ENCODE measurements around the gene WDR5.

WDR5 gene

GRCh38 chr9:134159566-134160245 is 23.8 kb downstream of the WDR5 start:
- no peak for DNase-seq (ENCODE audit: low read depth)

- DNase-seq (ENCODE audit: low read depth) = no peak
Observed at GRCh38 chr9:134161647-134162046, 25.8 kb downstream of the WDR5 start.

GRCh38 chr9:134162212-134162775 is 26.4 kb downstream of the WDR5 start:
- DNase-seq (ENCODE audit: low read depth) = no peak

GRCh38 chr9:134162926-134163370 is 27.1 kb downstream of the WDR5 start:
- no peak for DNase-seq (ENCODE audit: low read depth)

- no peak for DNase-seq (ENCODE audit: low read depth)
Observed at GRCh38 chr9:134163371-134164196, 27.7 kb downstream of the WDR5 start.

GRCh38 chr9:134164879-134165278 is 29.0 kb downstream of the WDR5 start:
- DNase-seq (ENCODE audit: low read depth) = no peak

GRCh38 chr9:134165357-134166315 is 29.8 kb downstream of the WDR5 start:
- no peak for DNase-seq (ENCODE audit: low read depth)

GRCh38 chr9:134166374-134166773 is 30.5 kb downstream of the WDR5 start:
- DNase-seq (ENCODE audit: low read depth) = no peak

- no peak for DNase-seq (ENCODE audit: low read depth)
Observed at GRCh38 chr9:134167530-134167931, 31.6 kb downstream of the WDR5 start.

- no peak for DNase-seq (ENCODE audit: low read depth)
Observed at GRCh38 chr9:134168757-134169550, 33.1 kb downstream of the WDR5 start.

GRCh38 chr9:134169724-134170401 is 34.0 kb downstream of the WDR5 start:
- DNase-seq (ENCODE audit: low read depth) = no peak

GRCh38 chr9:134170532-134171315 is 34.8 kb downstream of the WDR5 start:
- DNase-seq (ENCODE audit: low read depth) = no peak

GRCh38 chr9:134171316-134172197 is 35.7 kb downstream of the WDR5 start:
- DNase-seq (ENCODE audit: low read depth) = no peak

- no peak for DNase-seq (ENCODE audit: low read depth)
Observed at GRCh38 chr9:134172198-134173126, 36.6 kb downstream of the WDR5 start.

GRCh38 chr9:134173127-134174072 is 37.5 kb downstream of the WDR5 start:
- no peak for DNase-seq (ENCODE audit: low read depth)

- DNase-seq (ENCODE audit: low read depth) = no peak
Observed at GRCh38 chr9:134174073-134174449, 38.2 kb downstream of the WDR5 start.
